ENCODE results near the gene C20orf202.

- TF ChIP-seq CTCF (IDR thresholded peaks at IDR 0.05) (no peak), POLR2A (IDR thresholded peaks at IDR 0.05) (no peak)
These were observed 3.3 kb downstream of the C20orf202 start for GRCh38 chr20:1206366-1207148.
